GM23338 (cell line): ENCODE measurements around the gene UTS2R. TPM values are rescaled to one million over a fixed set of nuclear protein-coding genes. Genes with fewer than 3 reads are reported as not detected.

Experiments used
- ATAC-seq: fragments of 200-7000 bp; cut with Tn5 transposase; 3 replicates; pipeline ENCODE4 v1.9.1; 2020
- DNase-seq: peaks from one replicate; pipeline ENCODE4 v3.0.0-alpha.2; 2015; ENCODE audit warnings: low spot score
- H2AFZ ChIP-seq: fragments of 200-600 bp; sonication (generic); 2 replicates; pipeline ENCODE4 v1.8.0; 2016; ENCODE audit warnings: antibody characterized with exemption, mild to moderate bottlenecking, moderate library complexity
- H3F3A ChIP-seq: fragments of 200-600 bp; sonication (generic); replicated peaks from 2 replicates; pipeline ENCODE4 v1.8.0; 2017; ENCODE audit warnings: antibody characterized with exemption, mixed run types, low read depth
- H3K27ac ChIP-seq: fragments of 200-600 bp; sonication (generic); 2 replicates; pipeline ENCODE4 v1.6.1; 2016; ENCODE audit warnings: low read depth
- H3K27me3 ChIP-seq: fragments of 200-600 bp; sonication (generic); 2 replicates; pipeline ENCODE4 v1.8.0; 2016; ENCODE audit warnings: mild to moderate bottlenecking, mixed run types, moderate library complexity; ENCODE audit not compliant: insufficient read depth
- H3K36me3 ChIP-seq: fragments of 200-600 bp; sonication (generic); 2 replicates; pipeline ENCODE4 v1.8.0; 2016; ENCODE audit warnings: mild to moderate bottlenecking; ENCODE audit not compliant: insufficient read depth
- H3K4me1 ChIP-seq: fragments of 200-600 bp; sonication (generic); 2 replicates; pipeline ENCODE4 v1.8.0; 2016; ENCODE audit warnings: mild to moderate bottlenecking, moderate library complexity; ENCODE audit not compliant: insufficient read depth
- H3K4me2 ChIP-seq: fragments of 200-600 bp; sonication (generic); 2 replicates; pipeline ENCODE4 v1.7.1; 2017; ENCODE audit warnings: mixed run types
- H3K4me3 ChIP-seq: fragments of 200-600 bp; sonication (generic); 2 replicates; pipeline ENCODE4 v1.6.1; 2016; ENCODE audit warnings: mixed run types
- H3K79me2 ChIP-seq: fragments of 200-600 bp; sonication (generic); replicated peaks from 2 replicates; pipeline ENCODE4 v1.8.0; 2017; ENCODE audit warnings: mild to moderate bottlenecking; ENCODE audit not compliant: insufficient read depth
- H3K9me2 ChIP-seq: fragments of 200-600 bp; sonication (generic); 2 replicates; pipeline ENCODE4 v1.8.0; 2017; ENCODE audit not compliant: insufficient read depth
- H4K20me1 ChIP-seq: fragments of 200-600 bp; sonication (generic); replicated peaks from 2 replicates; pipeline ENCODE4 v1.8.0; 2017; ENCODE audit warnings: mild to moderate bottlenecking; ENCODE audit not compliant: insufficient read depth
- H3K27ac Mint-ChIP-seq: 2 replicates; pipeline ENCODE4 v1.8.0; 2020; ENCODE audit warnings: inconsistent platforms, mild to moderate bottlenecking, moderate library complexity, mixed read lengths
- H3K27me3 Mint-ChIP-seq: 3 replicates; pipeline ENCODE4 v1.8.0; 2022; ENCODE audit warnings: low read depth, mild to moderate bottlenecking, moderate library complexity, mixed read lengths, inconsistent platforms; ENCODE audit not compliant: insufficient read depth, poor library complexity
- H3K36me3 Mint-ChIP-seq: 3 replicates; pipeline ENCODE4 v1.8.0; 2021; ENCODE audit warnings: low read depth, mild to moderate bottlenecking, inconsistent platforms, moderate library complexity, mixed read lengths
- H3K4me1 Mint-ChIP-seq: 3 replicates; pipeline ENCODE4 v1.8.0; 2020; ENCODE audit warnings: mild to moderate bottlenecking, inconsistent platforms, mixed read lengths
- H3K4me3 Mint-ChIP-seq: 3 replicates; pipeline ENCODE4 v1.8.0; 2021; ENCODE audit warnings: moderate library complexity, mild to moderate bottlenecking, inconsistent platforms, mixed read lengths
- H3K9me3 Mint-ChIP-seq: 3 replicates; pipeline ENCODE4 v1.8.0; 2020; ENCODE audit warnings: moderate library complexity, mild to moderate bottlenecking, inconsistent platforms, mixed read lengths
- CREB1 ChIP-seq: fragments of 250-450 bp; sonication (Bioruptor Pico); IDR thresholded peaks from 2 replicates; pipeline ENCODE4 v1.5.0; 2020; ENCODE audit warnings: low read depth, mild to moderate bottlenecking, moderate library complexity
- CTCF ChIP-seq, 2 experiments: fragments of 200-600 bp in 1 of 2; sonication (generic) in 1 of 2; conservative IDR thresholded peaks; 2 replicates each; pipeline versions ENCODE4 v1.5.1 to v1.6.1; 2016 to 2017; ENCODE audit warnings: antibody characterized with exemption in 2 of 2, low read depth in 2 of 2, mild to moderate bottlenecking in 2 of 2, moderate library complexity in 1 of 2
- EZH2phosphoT487 ChIP-seq: fragments of 200-600 bp; sonication (generic); IDR thresholded peaks from one replicate; pipeline ENCODE4 v1.8.1; 2018; ENCODE audit warnings: antibody characterized with exemption; ENCODE audit not compliant: unreplicated experiment
- JUNB ChIP-seq: IDR thresholded peaks from one replicate; pipeline ENCODE4 v1.6.1; 2016; ENCODE audit warnings: antibody characterized with exemption; ENCODE audit not compliant: unreplicated experiment
- NANOG ChIP-seq: IDR thresholded peaks from 2 replicates; pipeline ENCODE4 v1.6.1; 2016; ENCODE audit warnings: antibody characterized with exemption, borderline replicate concordance
- POLR2AphosphoS5 ChIP-seq: IDR thresholded peaks from 2 replicates; pipeline ENCODE4 v1.6.1; 2016; ENCODE audit warnings: antibody characterized with exemption, low read depth
- REST ChIP-seq: IDR thresholded peaks from one replicate; pipeline ENCODE4 v1.6.1; 2018; ENCODE audit warnings: antibody characterized with exemption; ENCODE audit not compliant: unreplicated experiment
- STAT1 ChIP-seq: IDR thresholded peaks from one replicate; pipeline ENCODE4 v1.6.1; 2016; ENCODE audit warnings: antibody characterized with exemption; ENCODE audit not compliant: unreplicated experiment
- ZNF114 ChIP-seq: fragments of 250-450 bp; sonication (Bioruptor Pico); IDR thresholded peaks from 2 replicates; pipeline ENCODE4 v1.5.0; 2020; ENCODE audit warnings: mild to moderate bottlenecking, moderate library complexity
- ZNF331 ChIP-seq: fragments of 250-450 bp; sonication (Bioruptor Pico); IDR thresholded peaks from 2 replicates; pipeline ENCODE4 v1.5.0; 2020; ENCODE audit warnings: low read depth, mild to moderate bottlenecking, moderate library complexity
- polyA plus RNA-seq: library from polyadenylated mRNA; unstranded; fragments of >200 nt; fragmentation: Nextera tagmentation; extraction: Ambion mirVana; gene quantifications from 2 replicates; pipeline ENCODE4 v1.2.1, GENCODE V29; 2016
- total RNA-seq: library from RNA; depleted of rRNA; stranded (reverse); fragments of >200 nt; shearing (Covaris generic); gene quantifications from 2 replicates; pipeline ENCODE4 v1.2.3, GENCODE V29; 2014
- TF ChIP-seq, protein P1 (sequence below): fragments of 250-450 bp; sonication (Bioruptor Pico); IDR thresholded peaks from 2 replicates; pipeline ENCODE4 v1.5.0; 2020; ENCODE audit warnings: mild to moderate bottlenecking, moderate library complexity

The UTS2R gene
- total and polyA plus RNA-seq, 2 experiments from 2014 or later = 0.49 TPM; not detected in 1

DNA sequence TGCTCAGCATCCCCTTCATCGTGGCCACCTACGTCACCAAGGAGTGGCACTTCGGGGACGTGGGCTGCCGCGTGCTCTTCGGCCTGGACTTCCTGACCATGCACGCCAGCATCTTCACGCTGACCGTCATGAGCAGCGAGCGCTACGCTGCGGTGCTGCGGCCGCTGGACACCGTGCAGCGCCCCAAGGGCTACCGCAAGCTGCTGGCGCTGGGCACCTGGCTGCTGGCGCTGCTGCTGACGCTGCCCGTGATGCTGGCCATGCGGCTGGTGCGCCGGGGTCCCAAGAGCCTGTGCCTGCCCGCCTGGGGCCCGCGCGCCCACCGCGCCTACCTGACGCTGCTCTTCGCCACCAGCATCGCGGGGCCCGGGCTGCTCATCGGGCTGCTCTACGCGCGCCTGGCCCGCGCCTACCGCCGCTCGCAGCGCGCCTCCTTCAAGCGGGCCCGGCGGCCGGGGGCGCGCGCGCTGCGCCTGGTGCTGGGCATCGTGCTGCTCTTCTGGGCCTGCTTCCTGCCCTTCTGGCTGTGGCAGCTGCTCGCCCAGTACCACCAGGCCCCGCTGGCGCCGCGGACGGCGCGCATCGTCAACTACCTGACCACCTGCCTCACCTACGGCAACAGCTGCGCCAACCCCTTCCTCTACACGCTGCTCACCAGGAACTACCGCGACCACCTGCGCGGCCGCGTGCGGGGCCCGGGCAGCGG is 3.2 kb downstream of the UTS2R start:
- Mint-ChIP-seq H3K9me3 (peaks cover 2% of the 10 kb centered on the region; the same call in 1 of the 3 replicates), H3K4me3 (no peak overlapping the region), H3K27me3 (peaks cover 43% of the 10 kb centered on the region), H3K27ac (no peak overlapping the region), H3K4me1 (no peaks in the 10 kb centered on the region; the same call in 2 of the 3 replicates), H3K36me3 (no peaks in the 10 kb centered on the region)
- peak overlapping the region; percentile 32; the same call in 1 of the 2 replicates for H3K4me2 ChIP-seq
- peak; percentile 77 for DNase-seq
- peaks cover 55% of the 10 kb centered on the region for H3K27me3 ChIP-seq
- no peaks in the 10 kb centered on the region for H3K36me3 ChIP-seq
- peak; percentile 73 for ATAC-seq
- H4K20me1 ChIP-seq = no peaks in the 10 kb centered on the region
- no peak overlapping the region for H3K4me3 ChIP-seq
- no peaks in the 10 kb centered on the region; the same call in 1 of the 2 replicates for H3K4me1 ChIP-seq
- H2AFZ ChIP-seq = peak overlapping the region; percentile 66; the same call in 1 of the 2 replicates
- H3K27ac ChIP-seq = no peak overlapping the region
- H3K79me2 ChIP-seq = no peaks in the 10 kb centered on the region
- TF ChIP-seq ZNF331 (CRISPR knock-in tag) (no peak), ZNF114 (CRISPR knock-in tag) (no peak), EZH2phosphoT487 (no peak), POLR2AphosphoS5 (no peak), CREB1 (CRISPR knock-in tag) (no peak), JUNB (no peak), CTCF (conservative IDR thresholded peaks at IDR 0.05; ENCODE audit: low read depth in 2 of 2) (no peak), REST (no peak), NANOG (no peak), STAT1 (no peak)
- TF ChIP-seq, protein P1, sequence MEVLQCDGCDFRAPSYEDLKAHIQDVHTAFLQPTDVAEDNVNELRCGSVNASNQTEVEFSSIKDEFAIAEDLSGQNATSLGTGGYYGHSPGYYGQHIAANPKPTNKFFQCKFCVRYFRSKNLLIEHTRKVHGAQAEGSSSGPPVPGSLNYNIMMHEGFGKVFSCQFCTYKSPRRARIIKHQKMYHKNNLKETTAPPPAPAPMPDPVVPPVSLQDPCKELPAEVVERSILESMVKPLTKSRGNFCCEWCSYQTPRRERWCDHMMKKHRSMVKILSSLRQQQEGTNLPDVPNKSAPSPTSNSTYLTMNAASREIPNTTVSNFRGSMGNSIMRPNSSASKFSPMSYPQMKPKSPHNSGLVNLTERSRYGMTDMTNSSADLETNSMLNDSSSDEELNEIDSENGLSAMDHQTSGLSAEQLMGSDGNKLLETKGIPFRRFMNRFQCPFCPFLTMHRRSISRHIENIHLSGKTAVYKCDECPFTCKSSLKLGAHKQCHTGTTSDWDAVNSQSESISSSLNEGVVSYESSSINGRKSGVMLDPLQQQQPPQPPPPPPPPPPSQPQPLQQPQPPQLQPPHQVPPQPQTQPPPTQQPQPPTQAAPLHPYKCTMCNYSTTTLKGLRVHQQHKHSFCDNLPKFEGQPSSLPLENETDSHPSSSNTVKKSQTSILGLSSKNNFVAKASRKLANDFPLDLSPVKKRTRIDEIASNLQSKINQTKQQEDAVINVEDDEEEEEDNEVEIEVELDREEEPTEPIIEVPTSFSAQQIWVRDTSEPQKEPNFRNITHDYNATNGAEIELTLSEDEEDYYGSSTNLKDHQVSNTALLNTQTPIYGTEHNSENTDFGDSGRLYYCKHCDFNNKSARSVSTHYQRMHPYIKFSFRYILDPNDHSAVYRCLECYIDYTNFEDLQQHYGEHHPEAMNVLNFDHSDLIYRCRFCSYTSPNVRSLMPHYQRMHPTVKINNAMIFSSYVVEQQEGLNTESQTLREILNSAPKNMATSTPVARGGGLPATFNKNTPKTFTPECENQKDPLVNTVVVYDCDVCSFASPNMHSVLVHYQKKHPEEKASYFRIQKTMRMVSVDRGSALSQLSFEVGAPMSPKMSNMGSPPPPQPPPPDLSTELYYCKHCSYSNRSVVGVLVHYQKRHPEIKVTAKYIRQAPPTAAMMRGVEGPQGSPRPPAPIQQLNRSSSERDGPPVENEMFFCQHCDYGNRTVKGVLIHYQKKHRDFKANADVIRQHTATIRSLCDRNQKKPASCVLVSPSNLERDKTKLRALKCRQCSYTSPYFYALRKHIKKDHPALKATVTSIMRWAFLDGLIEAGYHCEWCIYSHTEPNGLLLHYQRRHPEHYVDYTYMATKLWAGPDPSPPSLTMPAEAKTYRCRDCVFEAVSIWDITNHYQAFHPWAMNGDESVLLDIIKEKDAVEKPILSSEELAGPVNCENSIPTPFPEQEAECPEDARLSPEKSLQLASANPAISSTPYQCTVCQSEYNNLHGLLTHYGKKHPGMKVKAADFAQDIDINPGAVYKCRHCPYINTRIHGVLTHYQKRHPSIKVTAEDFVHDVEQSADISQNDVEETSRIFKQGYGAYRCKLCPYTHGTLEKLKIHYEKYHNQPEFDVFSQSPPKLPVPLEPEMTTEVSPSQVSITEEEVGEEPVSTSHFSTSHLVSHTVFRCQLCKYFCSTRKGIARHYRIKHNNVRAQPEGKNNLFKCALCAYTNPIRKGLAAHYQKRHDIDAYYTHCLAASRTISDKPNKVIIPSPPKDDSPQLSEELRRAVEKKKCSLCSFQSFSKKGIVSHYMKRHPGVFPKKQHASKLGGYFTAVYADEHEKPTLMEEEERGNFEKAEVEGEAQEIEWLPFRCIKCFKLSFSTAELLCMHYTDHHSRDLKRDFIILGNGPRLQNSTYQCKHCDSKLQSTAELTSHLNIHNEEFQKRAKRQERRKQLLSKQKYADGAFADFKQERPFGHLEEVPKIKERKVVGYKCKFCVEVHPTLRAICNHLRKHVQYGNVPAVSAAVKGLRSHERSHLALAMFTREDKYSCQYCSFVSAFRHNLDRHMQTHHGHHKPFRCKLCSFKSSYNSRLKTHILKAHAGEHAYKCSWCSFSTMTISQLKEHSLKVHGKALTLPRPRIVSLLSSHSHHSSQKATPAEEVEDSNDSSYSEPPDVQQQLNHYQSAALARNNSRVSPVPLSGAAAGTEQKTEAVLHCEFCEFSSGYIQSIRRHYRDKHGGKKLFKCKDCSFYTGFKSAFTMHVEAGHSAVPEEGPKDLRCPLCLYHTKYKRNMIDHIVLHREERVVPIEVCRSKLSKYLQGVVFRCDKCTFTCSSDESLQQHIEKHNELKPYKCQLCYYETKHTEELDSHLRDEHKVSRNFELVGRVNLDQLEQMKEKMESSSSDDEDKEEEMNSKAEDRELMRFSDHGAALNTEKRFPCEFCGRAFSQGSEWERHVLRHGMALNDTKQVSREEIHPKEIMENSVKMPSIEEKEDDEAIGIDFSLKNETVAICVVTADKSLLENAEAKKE (CRISPR knock-in tag) = no peak
- H3K9me2 ChIP-seq = no peaks in the 10 kb centered on the region
- no peaks in the 10 kb centered on the region for H3F3A ChIP-seq
